Middle frontal gyrus (tissue), 1 donor: ENCODE results near the gene ANKRD63.

ENCODE experiments used
- DNase-seq: peaks from one replicate; pipeline ENCODE4 v3.0.0-alpha.2; 2015; ENCODE audit warnings: low spot score; ENCODE audit errors: extremely low spot score

Gene ANKRD63

GRCh38 chr15:40313531-40314398 is 30.9 kb upstream of the ANKRD63 start:
- no peak for DNase-seq

- DNase-seq = no peak
These were observed 29.7 kb upstream of the ANKRD63 start for GRCh38 chr15:40312370-40313158.

- DNase-seq = no peak
These were observed 28.1 kb upstream of the ANKRD63 start for GRCh38 chr15:40310993-40311392.

- DNase-seq = no peak
These were observed 27.4 kb upstream of the ANKRD63 start for GRCh38 chr15:40310001-40310959.

- DNase-seq = no peak
These were observed 26.5 kb upstream of the ANKRD63 start for GRCh38 chr15:40309344-40309862.

- no peak for DNase-seq
These were observed 24.8 kb upstream of the ANKRD63 start, which contains the start of gene PLCB2 for GRCh38 chr15:40307421-40308211. Gene PLCB2, minus strand, starts transcription at chr15:40307935. Its CDS starts 263 bp downstream, at chr15:40307672.

GRCh38 chr15:40306908-40307307 is 24.0 kb upstream of the ANKRD63 start:
- DNase-seq = no peak

GRCh38 chr15:40306371-40306770 is 23.5 kb upstream of the ANKRD63 start:
- no peak for DNase-seq

- DNase-seq = no peak
These were observed 22.4 kb upstream of the ANKRD63 start for GRCh38 chr15:40305281-40305680.

GRCh38 chr15:40303576-40303975 is 20.7 kb upstream of the ANKRD63 start:
- no peak for DNase-seq

GRCh38 chr15:40302981-40303380 is 20.1 kb upstream of the ANKRD63 start:
- DNase-seq = no peak

- DNase-seq = no peak
These were observed 19.5 kb upstream of the ANKRD63 start for GRCh38 chr15:40302288-40302886.

- no peak for DNase-seq
These were observed 18.8 kb upstream of the ANKRD63 start for GRCh38 chr15:40301467-40302179.

- no peak for DNase-seq
These were observed 17.9 kb upstream of the ANKRD63 start for GRCh38 chr15:40300771-40301170.

GRCh38 chr15:40300367-40300766 is 17.5 kb upstream of the ANKRD63 start:
- no peak for DNase-seq

GRCh38 chr15:40298216-40298935 is 15.5 kb upstream of the ANKRD63 start:
- no peak for DNase-seq

GRCh38 chr15:40297356-40297755 is 14.5 kb upstream of the ANKRD63 start:
- no peak for DNase-seq

- no peak for DNase-seq
These were observed 13.8 kb upstream of the ANKRD63 start for GRCh38 chr15:40296561-40297230.
